ENCODE data around the gene ARHGAP26. TPM values are rescaled to one million over a fixed set of nuclear protein-coding genes. Genes with fewer than 3 reads are reported as not detected.
A peak's percentile ranks its signal among the peaks of the same experiment; 100 is the strongest.

Gene ARHGAP26
- total and polyA plus RNA-seq, 2 of the 4 experiments (the other 2 are of a cell fraction) = 0.54 to 0.56 TPM

DNA sequence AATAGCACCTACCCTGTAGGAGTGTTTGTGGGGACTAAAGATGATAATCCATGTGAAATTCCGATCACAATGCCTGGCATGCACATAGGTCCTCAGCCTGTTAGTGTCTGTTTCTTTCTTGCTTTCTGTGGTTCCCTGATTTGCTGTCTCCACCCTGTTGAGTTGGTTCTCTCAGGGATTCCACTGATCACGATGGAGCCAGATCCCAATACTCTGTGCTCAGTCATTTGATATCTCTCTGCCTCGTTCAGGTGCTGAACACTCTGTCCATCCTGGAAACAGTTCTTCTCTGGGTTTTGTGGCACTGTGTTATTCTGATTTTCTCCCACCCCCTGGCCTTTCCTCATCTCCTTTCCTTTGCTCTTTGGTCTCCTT is 60.8 kb downstream of the ARHGAP26 start:
- peaks cover 0 to 18% of the 10 kb centered on the region in 2 experiments; a peak in 1 of 4 replicates for H3K79me1 ChIP-seq (ENCODE audit: low read depth in 1 of 2, low read length in 2 of 2)
- peaks cover 39% of the 10 kb centered on the region for H3K9me1 ChIP-seq (ENCODE audit: insufficient read depth, low read length)
- H2BK120ac ChIP-seq (ENCODE audit: low read depth, low read length) = peak overlapping the region; percentile 49
- H3K56ac ChIP-seq (ENCODE audit: extremely low read depth, insufficient read depth, low read length) = no peak overlapping the region
- H3K18ac ChIP-seq (ENCODE audit: low read depth, low read length) = peak overlapping the region; percentile 3; the same call in 1 of the 2 replicates
- H3K4me2 ChIP-seq (ENCODE audit: low read depth, low read length) = 0 out of 2 replicates have a peak overlapping the region, but pooled peaks have one; percentile 0
- H4K5ac ChIP-seq (ENCODE audit: low read depth, low read length) = peak overlapping the region; percentile 26; the same call in 1 of the 2 replicates
- H3K36me3 ChIP-seq (ENCODE audit: control insufficient read depth, insufficient read depth, low read length) = no peaks in the 10 kb centered on the region
- H2BK20ac ChIP-seq (ENCODE audit: low read depth, low read length) = peak overlapping the region; percentile 59
- H2AK5ac ChIP-seq (ENCODE audit: low read depth, low read length) = peak overlapping the region; percentile 60
- H4K91ac ChIP-seq (ENCODE audit: insufficient read depth, low read depth, low read length) = peak overlapping the region; percentile 14; the same call in 1 of the 2 replicates
- 67% methylated on average over 2 of the region's 3 CpGs; no CpG with 5 or more reads in 1 of the 2 experiments for WGBS, 2 experiments (ENCODE audit: extremely low coverage in 2 of 2, insufficient read length in 1 of 2)
- ChIA-PET CTCF (no interaction called here), POLR2A (ENCODE audit: unreplicated experiment) (no interaction called here)
- H2AK9ac ChIP-seq (replicated peaks; ENCODE audit: low read depth, low read length, poor library complexity) = no peak overlapping the region
- no peak overlapping the region for H3K27ac ChIP-seq (ENCODE audit: insufficient read depth, low read length)
- no peak overlapping the region; a peak in 1 of 4 replicates for H4K8ac ChIP-seq (ENCODE audit: low read depth in 2 of 2, low read length in 2 of 2)
- intact Hi-C loops (cut with micrococcal nuclease) (no loop called here), in situ Hi-C loops (cut with MboI; ENCODE audit: low sequenced_read_pairs) (no loop called here), dilution Hi-C loops (cut with HindIII; ENCODE audit: low sequenced_read_pairs, unreplicated experiment) (no loop called here)
- peak overlapping the region; percentile 30 for H3K14ac ChIP-seq (replicated peaks; ENCODE audit: low read depth, low read length)
- H3K4ac ChIP-seq (ENCODE audit: low read depth, low read length) = peak overlapping the region; percentile 53
- H3K9me3 ChIP-seq (ENCODE audit: control insufficient read depth, insufficient read depth, low read length) = no peaks in the 10 kb centered on the region
- no peak for DNase-seq
- peaks cover 28% of the 10 kb centered on the region for H3K4me1 ChIP-seq (ENCODE audit: control insufficient read depth, insufficient read depth, low read length)
- ATAC-seq (ENCODE audit: low read depth) = peak; percentile 21; the same call in 1 of the 2 replicates
- peak overlapping the region; percentile 9 for H2AFZ ChIP-seq (replicated peaks; ENCODE audit: low read length, poor library complexity)
- H3K9ac ChIP-seq (ENCODE audit: low read depth, low read length) = no peak overlapping the region
- H3K27me3 ChIP-seq (ENCODE audit: control insufficient read depth, insufficient read depth, low read length) = 0 out of 2 replicates have a peak, but pooled peaks cover 2% of the 10 kb centered on the region
- H3K4me3 ChIP-seq (ENCODE audit: insufficient read depth, low read depth, low read length) = no peak overlapping the region
- peak overlapping the region; percentile 43; the same call in 2 of the 3 replicates for H2BK15ac ChIP-seq (ENCODE audit: low read depth, low read length)
- peak overlapping the region; percentile 41; the same call in 1 of the 2 replicates for H3K23ac ChIP-seq (ENCODE audit: low read depth, low read length)
- H2BK5ac ChIP-seq (ENCODE audit: low read depth, low read length, poor library complexity, severe bottlenecking) = no peak overlapping the region
- H4K20me1 ChIP-seq (ENCODE audit: insufficient read depth, low read length) = no peaks in the 10 kb centered on the region
- TF ChIP-seq ELK1 (IDR thresholded peaks at IDR 0.05; ENCODE audit: borderline replicate concordance, low read depth, low read length) = no peak
- no peak for TF ChIP-seq POLR2A (IDR thresholded peaks at IDR 0.05; ENCODE audit: low read depth, low read length)
- TF ChIP-seq RAD21 (IDR thresholded peaks at IDR 0.05; ENCODE audit: low read length) = no peak
- TF ChIP-seq CHD1 (IDR thresholded peaks at IDR 0.05; ENCODE audit: low read depth, low read length) = no peak
- no TSS peak for BruUV-seq (replicated peaks)
